Tibial nerve (tissue), 4 donors: ENCODE results near the gene RHOC. TPM values are rescaled to one million over a fixed set of nuclear protein-coding genes. Genes with fewer than 3 reads are reported as not detected.

Experiments
- DNase-seq, 2 donors: peaks; one replicate each; pipeline ENCODE4 v3.0.0-alpha.2; 2019; ENCODE audit warnings: low spot score in 2 of 2
- H3K27ac ChIP-seq, 4 donors: fragments of 200-600 bp; sonication (generic) in 3 of 4; one replicate each; pipeline ENCODE4 v1.5.1; 2017 to 2019; ENCODE audit warnings: mild to moderate bottlenecking in 1 of 4
- H3K27me3 ChIP-seq, 2 donors: fragments of 200-600 bp; sonication (generic) in 1 of 2; one replicate each; pipeline versions ENCODE4 v1.5.1 to v1.6.0; 2017 to 2019
- H3K36me3 ChIP-seq, 3 donors: fragments of 200-600 bp; sonication (generic); one replicate each; pipeline ENCODE4 v1.5.1; 2018 to 2019
- H3K4me1 ChIP-seq, 4 donors: fragments of 200-600 bp; sonication (generic) in 3 of 4; one replicate each; pipeline ENCODE4 v1.5.1; 2017 to 2019
- H3K4me3 ChIP-seq, 4 donors: fragments of 200-600 bp; sonication (generic) in 3 of 4; one replicate each; pipeline ENCODE4 v1.5.1; 2017 to 2019; ENCODE audit warnings: mild to moderate bottlenecking in 1 of 4, moderate library complexity in 1 of 4
- H3K9me3 ChIP-seq, 4 donors: fragments of 200-600 bp; sonication (generic) in 3 of 4; one replicate each; pipeline ENCODE4 v1.5.1; 2017 to 2019
- CTCF ChIP-seq, 5 experiments: fragments of 200-600 bp in 3 of 5; fragments of 450-650 bp in 2 of 5; sonication (generic) in 3 of 5; IDR thresholded peaks; one replicate each; pipeline ENCODE4 v1.5.1; 2016 to 2019; ENCODE audit warnings: antibody characterized with exemption in 5 of 5, mild to moderate bottlenecking in 3 of 5, moderate library complexity in 2 of 5
- EP300 ChIP-seq, 2 donors: sonication (generic); formaldehyde crosslinking; IDR thresholded peaks; one replicate each; pipeline ENCODE4 v1.6.1; 2017; ENCODE audit warnings: antibody characterized with exemption in 2 of 2, mild to moderate bottlenecking in 1 of 2
- POLR2A ChIP-seq, 2 donors: fragments of 450-650 bp; IDR thresholded peaks; one replicate each; pipeline ENCODE4 v1.6.1; 2017; ENCODE audit warnings: antibody characterized with exemption in 2 of 2, mild to moderate bottlenecking in 2 of 2, moderate library complexity in 2 of 2
- WGBS, 2 donors: methylation state at CpG; one replicate each; pipeline ENCODE4 v1.1.5; 2018; 5-methylcytosine and 5-hydroxymethylcytosine counted together
- total RNA-seq, 4 donors: library from RNA; depleted of rRNA; stranded (reverse); fragments of >200 nt; gene quantifications; one replicate each; pipeline ENCODE4 v1.1.0, GENCODE V29; 2016

RHOC gene
- total RNA-seq, 4 donors from 2014 or later, result 225 to 297 (median 293) TPM

GRCh38 chr1:112708002-112708448 lies 1.1 kb upstream of the RHOC start:
- no peaks in the 10 kb centered on the region for H3K36me3 ChIP-seq
- no peaks in the 10 kb centered on the region for H3K27me3 ChIP-seq
- TF ChIP-seq EP300 (IDR thresholded peaks at IDR 0.05) (no peak), CTCF (IDR thresholded peaks at IDR 0.05) (no peak), POLR2A (IDR thresholded peaks at IDR 0.05) (no peak)
- 69 to 72% methylated on average over 6 of the region's 6 CpGs for WGBS, 2 donors
- H3K4me3 ChIP-seq, result no peak overlapping the region
- H3K9me3 ChIP-seq, result no peaks in the 10 kb centered on the region
- peak overlapping the region in 3 of 4 donors; percentile 98 to 100 (median 99) for H3K27ac ChIP-seq
- H3K4me1 ChIP-seq, result peaks cover 0 to 38% (median 21%) of the 10 kb centered on the region in 4 donors
- no peak for DNase-seq

GRCh38 chr1:112707221-112708001 lies 484 bp upstream of the RHOC start:
- Histone ChIP-seq H3K27me3 (no peaks in the 10 kb centered on the region), H3K4me1 (peaks cover 0 to 44% (median 27%) of the 10 kb centered on the region in 4 donors), H3K4me3 (peak overlapping the region; percentile 69 to 98 (median 97)), H3K9me3 (no peaks in the 10 kb centered on the region), H3K27ac (peak overlapping the region; percentile 95 to 100 (median 98)), H3K36me3 (peaks cover 0 to 5% (median 0%) of the 10 kb centered on the region in 3 donors)
- WGBS, 2 donors, result 10% methylated on average over 23 to 24 of the region's 42 CpGs
- no peak for TF ChIP-seq POLR2A (IDR thresholded peaks at IDR 0.05)
- peak; percentile 93 to 97 (median 95) for TF ChIP-seq CTCF (IDR thresholded peaks at IDR 0.05)
- TF ChIP-seq EP300 (IDR thresholded peaks at IDR 0.05), result peak; percentile 27 to 43
- peak; percentile 80 to 82 for DNase-seq

- DNase-seq, result peak; percentile 85 to 91
- Histone ChIP-seq H3K4me3 (peak overlapping the region; percentile 69 to 98 (median 97)), H3K27me3 (no peaks in the 10 kb centered on the region), H3K36me3 (peaks cover 0 to 10% (median 3%) of the 10 kb centered on the region in 3 donors), H3K27ac (peak overlapping the region; percentile 95 to 100 (median 98)), H3K9me3 (no peaks in the 10 kb centered on the region), H3K4me1 (peaks cover 0 to 67% (median 51%) of the 10 kb centered on the region in 4 donors)
- WGBS, 2 donors, result 0 to 3% methylated on average over 13 of the region's 13 CpGs
- TF ChIP-seq CTCF (IDR thresholded peaks at IDR 0.05), result peak in 3 of 5 experiments; percentile 8 to 30 (median 9)
- TF ChIP-seq EP300 (IDR thresholded peaks at IDR 0.05), result peak in 1 of 2 donors; percentile 79
- TF ChIP-seq POLR2A (IDR thresholded peaks at IDR 0.05), result peak; percentile 18 to 72
Observed at GRCh38 chr1:112704934-112705627, 1.8 kb downstream of the RHOC start.

GRCh38 chr1:112704391-112704933 lies 2.5 kb downstream of the RHOC start:
- peaks cover 0 to 13% (median 3%) of the 10 kb centered on the region in 3 donors for H3K36me3 ChIP-seq
- peak overlapping the region; percentile 69 to 98 (median 97) for H3K4me3 ChIP-seq
- peaks cover 0 to 73% (median 57%) of the 10 kb centered on the region in 4 donors for H3K4me1 ChIP-seq
- H3K27ac ChIP-seq, result peak overlapping the region; percentile 95 to 100 (median 98)
- H3K27me3 ChIP-seq, result no peaks in the 10 kb centered on the region
- no peaks in the 10 kb centered on the region for H3K9me3 ChIP-seq
- WGBS, 2 donors, result 16% methylated on average over 7 of the region's 7 CpGs
- peak in 1 of 2 donors; percentile 12 for TF ChIP-seq EP300 (IDR thresholded peaks at IDR 0.05)
- no peak for TF ChIP-seq POLR2A (IDR thresholded peaks at IDR 0.05)
- peak in 1 of 2 donors; percentile 58 for DNase-seq

GRCh38 chr1:112703706-112704105 lies 3.2 kb downstream of the RHOC start:
- H3K9me3 ChIP-seq, result no peaks in the 10 kb centered on the region
- DNase-seq, result no peak
- no peak overlapping the region for H3K4me3 ChIP-seq
- peaks cover 0 to 18% (median 3%) of the 10 kb centered on the region in 3 donors for H3K36me3 ChIP-seq
- peaks cover 0 to 81% (median 64%) of the 10 kb centered on the region in 4 donors for H3K4me1 ChIP-seq
- H3K27me3 ChIP-seq, result no peaks in the 10 kb centered on the region
- TF ChIP-seq EP300 (IDR thresholded peaks at IDR 0.05) (no peak), CTCF (IDR thresholded peaks at IDR 0.05) (no peak), POLR2A (IDR thresholded peaks at IDR 0.05) (no peak)
- H3K27ac ChIP-seq, result peak overlapping the region; percentile 95 to 100 (median 98)
- WGBS, 2 donors, result 60 to 68% methylated on average over 8 of the region's 8 CpGs
